ENCODE data around the gene FHIT.

Gene FHIT

DNA sequence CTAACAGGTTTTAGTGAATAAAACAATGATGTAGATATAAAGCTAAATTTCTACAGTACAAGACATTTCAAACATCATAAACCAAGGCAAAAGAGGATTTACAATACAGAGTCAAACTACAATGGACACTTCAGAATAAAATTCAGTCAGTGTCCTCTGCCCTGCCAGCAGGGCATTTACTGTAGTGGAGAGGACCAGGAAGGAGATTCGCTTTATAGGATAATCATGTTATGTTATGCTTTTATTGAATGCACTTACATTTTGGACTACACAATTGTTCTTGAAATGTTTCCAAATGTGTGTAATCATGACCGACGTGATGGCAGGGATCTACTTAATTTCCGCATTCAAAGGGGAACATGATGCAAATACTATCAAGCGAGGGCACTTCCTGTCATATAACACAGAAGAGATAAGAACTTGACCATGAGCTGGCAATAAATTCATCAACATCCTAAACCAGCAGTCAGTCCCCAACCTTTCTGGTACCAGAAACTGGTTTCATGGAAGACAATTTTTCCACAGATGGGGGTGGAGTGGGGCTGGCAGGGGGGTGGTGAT, 925.6 kb downstream of the FHIT start:
- DNase-seq (ENCODE audit: low spot score) = no peak

DNA sequence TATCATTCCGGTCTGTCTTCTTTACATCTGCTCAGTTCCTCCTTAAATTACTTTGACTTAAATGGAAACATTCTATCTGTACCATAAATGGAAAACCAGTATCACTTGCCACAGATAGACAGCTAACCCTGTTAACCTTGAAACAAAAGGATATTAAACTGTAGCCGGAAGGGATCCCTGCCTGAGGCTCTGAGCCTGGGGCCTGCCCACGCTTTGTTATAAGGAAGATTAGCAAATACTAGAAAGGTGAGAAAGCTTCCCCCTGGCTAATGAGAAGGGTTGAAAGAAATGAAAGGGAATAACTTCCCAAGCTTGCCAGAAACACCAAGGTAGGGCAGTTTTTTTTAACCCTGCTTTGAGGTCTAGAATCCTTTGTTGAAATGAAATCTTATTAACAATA, 927.6 kb downstream of the FHIT start:
- DNase-seq (ENCODE audit: low spot score) = no peak

DNA sequence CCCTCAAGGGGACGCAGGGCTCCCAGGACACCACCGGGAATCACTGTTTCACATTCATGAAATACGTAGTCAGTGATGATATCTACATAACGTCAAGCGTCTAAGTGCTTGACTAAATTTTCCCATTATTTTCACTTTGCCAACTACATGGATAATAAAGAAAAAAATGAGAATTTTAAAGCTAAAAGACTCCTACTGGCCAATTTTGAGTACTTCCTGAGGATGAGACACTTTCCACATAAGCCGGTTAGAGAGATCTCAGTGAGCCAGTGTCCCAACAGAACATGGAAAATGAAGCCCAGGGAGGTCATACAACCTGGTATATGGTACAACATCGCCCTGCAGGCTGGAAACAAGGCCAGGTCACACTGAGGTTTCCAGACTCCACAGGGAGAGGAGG, 928.1 kb downstream of the FHIT start:
- DNase-seq (ENCODE audit: low spot score) = no peak

DNA sequence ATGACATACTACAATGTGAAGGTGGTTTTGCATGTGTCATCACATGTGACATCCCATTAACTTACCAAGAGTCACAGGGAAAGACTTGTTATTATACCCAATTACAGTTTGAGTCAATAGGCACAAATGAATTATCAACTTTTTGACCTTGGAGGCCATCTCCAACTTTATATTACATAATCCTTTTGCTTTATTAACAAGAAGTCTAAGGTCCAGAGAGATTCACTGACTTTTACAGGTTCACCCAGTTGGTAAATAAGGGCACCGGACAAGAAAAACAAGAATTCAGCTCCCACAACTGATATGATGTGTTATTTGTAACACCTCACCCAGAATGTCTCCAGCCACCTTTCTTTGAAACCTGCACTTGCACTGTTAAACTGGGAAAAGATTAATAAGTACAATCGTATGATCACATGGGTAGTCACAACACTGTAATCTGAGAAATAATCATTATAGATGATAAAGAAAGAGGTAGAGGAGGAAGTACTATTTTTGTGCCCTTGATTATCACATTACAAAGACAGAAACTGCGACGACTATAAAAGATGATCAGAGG, 928.9 kb downstream of the FHIT start:
- no peak for DNase-seq (ENCODE audit: low spot score)

DNA sequence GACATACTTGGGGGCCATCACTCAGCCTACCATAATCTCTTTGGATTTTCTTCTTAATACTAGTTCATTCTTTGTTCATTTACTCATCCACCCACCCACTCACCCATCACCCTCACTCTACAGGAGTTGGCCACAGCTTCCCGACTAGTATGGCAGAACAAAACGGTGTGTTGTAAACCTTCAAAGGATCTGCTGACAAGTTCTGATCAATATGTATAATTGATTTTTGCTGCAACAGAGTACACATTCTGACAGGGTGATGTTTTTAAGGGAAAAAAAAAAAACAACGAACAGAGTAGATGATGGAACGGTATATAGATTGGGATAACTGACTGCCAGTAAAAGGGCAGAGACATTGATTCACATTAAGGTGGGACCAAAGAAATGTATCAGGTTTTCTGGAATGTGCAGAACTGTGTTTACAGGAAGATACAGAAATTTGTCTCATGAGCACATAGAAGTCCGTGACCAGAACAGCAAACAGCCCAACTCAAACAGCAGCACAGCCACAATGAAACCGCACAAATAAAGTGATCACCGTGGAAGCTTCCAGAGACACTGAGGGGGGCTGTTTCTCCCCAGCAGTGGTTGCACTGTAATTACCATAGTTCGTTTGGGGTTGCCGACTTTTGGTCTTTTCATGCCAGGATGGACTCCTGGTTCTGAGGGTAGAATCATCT, 931.9 kb downstream of the FHIT start:
- DNase-seq (ENCODE audit: low spot score) = no peak

DNA sequence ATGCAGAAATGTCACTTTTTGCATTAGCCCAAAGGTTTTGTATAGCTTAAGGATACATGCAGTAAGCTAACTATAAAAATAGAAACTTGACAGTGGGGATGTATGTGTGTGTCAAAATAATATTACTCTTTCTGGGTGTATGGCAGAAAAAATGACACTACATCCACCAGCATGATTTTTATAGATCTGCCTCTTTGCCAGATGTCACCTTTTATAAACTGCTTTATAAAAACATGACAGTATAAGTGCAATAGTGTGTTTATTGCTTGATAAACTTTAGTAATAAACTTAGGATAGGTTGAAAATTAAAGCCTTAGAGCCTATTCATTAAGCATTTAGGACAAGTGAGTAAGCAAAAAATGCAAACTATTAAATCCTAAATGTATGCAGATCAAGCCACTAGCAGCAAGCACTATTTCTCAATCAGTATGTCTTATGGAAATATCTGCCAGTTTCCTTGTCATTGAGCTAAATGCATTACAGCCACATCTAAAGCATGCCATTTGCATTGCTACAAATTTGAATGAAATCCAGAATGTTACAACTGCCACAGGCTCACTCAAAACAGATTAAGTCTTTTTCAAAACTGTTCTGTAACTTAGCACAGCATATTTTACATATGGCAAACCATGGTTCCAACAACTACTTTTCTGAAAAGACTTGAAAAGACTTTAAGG, 935.0 kb downstream of the FHIT start:
- no peak for DNase-seq (ENCODE audit: low spot score)

DNA sequence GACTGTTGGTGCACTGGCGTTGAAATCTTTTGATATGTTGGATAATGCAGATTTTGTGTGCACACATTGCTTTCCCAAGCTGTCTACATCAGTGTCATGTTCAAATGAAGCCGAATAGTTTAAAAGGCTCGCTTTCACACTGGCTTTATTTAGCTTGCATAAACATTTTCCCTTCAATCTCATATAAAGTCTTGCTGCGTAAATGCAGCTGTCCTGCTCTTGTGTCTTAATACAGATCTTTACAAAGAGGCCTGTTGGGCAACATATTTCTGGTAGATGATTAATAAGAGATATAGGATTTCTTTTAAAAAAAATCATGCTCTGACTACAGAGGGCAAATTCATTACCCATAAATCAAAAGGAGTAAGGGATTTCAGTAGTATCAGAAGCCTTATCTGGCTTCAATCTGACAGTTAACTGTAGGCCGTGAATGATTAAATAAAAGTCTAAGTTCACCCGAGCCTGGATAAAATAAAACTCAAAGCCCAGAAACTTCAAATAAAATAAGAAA, 937.2 kb downstream of the FHIT start:
- DNase-seq (ENCODE audit: low spot score) = no peak

DNA sequence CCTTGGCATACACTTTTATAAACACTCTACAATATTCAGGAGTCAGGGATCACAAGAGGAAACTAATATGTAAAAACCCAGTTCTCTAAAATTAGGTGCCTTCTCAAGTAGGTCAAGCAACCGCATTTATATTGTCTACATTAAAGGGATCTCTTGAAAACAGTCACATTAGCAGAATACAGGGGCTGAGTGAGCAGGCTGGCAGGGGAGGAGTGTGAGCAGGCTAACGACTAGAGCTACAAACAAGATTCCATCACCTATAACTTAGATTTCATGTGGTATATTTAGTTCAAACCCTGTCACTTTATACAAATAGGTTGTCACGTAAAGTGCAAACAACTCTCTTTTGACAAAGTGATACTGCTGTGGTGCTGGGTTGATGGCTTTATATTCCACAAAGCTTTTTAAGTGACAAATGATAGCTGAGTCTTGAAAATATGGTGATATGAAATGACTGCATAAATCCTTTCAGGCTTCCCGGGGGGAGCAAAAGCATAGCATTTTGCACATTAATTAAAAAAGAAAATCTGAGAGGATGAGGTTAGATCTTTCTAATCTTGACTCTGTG, 937.9 kb downstream of the FHIT start:
- no peak for DNase-seq (ENCODE audit: low spot score)

DNA sequence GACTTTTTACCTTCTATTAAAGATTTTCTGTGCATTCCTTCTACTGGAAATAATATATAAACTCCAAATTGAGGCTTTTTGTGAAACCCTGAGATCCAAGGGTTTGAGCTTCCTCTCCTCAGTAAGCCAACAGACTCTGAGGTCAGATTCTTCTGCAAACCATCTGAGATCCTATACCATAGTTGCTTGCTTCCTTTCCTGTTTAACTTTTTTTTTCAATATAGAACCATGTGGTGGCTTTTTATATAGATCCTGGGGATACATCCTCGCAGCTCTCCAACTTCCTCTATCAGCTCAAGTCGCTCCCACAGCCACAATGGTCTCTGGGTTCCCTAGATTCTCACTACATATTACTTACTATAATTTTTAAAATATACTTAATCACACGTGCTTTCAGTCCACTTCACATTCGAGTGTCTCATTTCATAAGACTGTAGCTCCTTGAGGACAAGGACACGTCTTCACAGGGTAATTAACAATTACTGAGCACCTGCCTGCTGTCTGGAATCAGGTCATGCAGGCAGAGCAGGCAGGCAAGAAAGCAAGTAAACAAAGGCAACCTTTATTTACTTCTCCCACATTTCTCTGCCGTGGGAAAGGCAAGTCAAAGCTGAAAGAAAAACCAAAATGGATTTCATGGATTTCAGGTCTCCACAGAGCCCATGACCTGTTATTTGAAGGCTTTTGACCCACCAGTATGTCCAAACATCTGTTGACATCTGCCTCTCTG, 941.5 kb downstream of the FHIT start:
- no peak for DNase-seq (ENCODE audit: low spot score)

DNA sequence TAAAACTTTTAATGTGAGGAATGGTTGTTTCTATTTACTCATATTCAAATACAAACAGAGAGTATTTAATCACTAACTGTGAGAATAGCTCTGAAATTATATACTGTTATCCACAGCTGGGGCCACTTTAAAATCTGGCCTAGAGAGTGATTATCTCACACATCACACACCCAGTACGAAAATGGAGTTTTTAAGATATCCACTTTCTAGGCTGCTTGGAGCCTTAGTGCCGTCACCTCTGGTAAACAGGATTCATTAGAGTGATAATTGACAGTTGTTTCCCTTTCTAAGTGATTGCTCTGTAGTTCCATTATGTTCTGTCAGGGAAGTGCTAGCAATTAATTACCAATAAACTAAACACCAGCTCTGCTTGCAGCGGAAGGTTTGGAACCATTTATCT, 942.4 kb downstream of the FHIT start:
- DNase-seq (ENCODE audit: low spot score) = no peak

DNA sequence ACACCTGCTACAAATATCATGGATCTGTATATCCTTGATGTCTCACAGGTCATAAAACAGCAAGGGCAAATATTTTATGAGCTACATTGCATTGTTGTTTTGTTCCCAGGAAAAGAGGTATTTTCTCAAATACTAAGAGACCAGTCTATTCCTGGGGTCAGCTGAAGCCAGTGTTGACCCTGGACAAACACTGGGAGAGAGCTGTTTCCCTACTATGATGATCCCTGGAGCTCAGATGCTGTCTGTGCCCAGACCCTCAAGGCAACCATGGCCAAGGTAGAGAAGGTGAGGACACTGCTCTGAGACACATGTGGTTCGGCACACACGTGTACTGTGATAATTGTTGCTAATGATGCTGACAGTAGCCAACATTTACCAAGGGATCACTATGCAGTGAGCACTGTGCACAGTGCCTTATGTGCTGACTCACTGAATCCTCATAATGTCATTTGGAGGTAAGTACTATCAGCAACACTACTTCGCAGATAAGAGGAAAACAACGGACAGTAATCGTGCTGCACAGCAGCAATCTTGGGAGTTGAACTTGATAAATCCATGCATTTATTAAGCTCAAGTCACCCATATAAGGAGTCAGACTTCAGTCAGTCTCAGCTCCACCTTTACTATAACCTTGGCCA, 943.6 kb downstream of the FHIT start:
- no peak for DNase-seq (ENCODE audit: low spot score)

DNA sequence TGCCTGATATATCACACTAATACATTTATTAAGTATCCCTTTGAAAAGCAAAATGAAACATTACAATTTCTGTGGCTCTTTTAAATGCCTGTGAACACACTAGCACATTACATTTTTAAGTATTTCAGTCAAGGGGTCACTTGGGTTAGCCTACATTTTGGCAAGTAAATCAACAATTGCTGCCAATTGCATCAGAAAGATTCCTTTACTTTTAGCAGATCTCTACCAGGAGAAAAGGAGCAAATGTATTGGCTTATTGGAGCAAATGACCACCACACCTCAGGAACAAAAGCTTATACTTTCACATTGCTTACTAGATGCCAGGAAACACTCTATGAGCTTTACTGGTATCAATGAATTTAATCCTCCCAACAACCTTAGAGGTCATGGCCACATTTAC, 947.1 kb downstream of the FHIT start:
- no peak for DNase-seq (ENCODE audit: low spot score)

DNA sequence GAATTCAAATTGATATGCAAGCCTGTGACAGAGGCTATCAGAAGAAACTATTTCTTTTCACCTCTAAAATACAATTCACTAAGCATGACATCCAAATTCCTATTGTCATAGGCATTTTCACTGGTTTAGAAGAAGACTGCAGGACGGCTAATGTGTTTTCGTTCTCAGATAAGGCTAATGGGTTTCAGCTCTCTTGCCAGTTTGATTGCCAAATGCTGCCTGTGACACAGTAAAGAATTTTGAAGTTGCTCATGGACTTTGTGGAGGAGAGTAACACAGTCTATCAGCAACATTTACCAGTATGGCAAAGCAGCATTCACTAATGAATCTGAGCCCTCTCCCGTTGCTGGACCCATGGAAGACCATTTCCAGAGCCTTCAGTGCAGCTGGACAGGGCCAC, 948.1 kb downstream of the FHIT start:
- DNase-seq (ENCODE audit: low spot score) = no peak

DNA sequence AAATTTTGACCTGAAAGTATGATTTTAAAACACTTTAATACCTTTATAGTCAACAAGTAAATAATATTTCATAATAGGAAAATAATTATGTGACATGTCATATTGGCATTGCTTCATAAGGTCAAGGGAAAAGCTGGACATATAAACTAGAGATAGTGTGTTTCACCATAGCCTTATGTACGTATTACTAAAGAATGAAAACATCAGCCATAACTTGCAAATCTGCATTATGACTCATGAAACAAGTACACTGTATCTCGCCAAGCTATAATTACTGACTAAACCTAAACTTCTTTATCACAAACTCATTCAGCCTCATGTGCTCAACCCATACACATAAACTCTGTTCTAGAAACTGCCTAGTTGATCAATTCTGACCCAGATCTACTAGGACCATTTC, 950.1 kb downstream of the FHIT start:
- DNase-seq (ENCODE audit: low spot score) = no peak

DNA sequence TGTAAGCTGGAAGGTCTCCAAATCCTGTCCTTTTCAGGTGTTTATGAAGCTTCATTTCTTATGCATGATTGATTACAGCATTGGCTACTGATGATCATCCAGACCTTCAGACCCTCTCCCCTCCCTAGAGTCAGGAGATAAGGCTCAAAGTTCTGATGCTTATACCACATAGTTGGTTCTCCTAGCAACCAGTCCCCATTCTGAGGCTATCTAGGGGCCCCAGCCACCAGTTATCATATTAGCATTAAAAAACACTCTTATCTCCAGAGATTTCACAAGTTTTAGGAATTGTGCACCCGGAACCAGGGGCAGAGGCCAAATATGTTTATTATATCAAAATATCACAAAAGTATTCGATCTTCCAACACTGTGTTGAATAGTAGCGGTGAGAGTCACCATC, 953.1 kb downstream of the FHIT start:
- no peak for DNase-seq (ENCODE audit: low spot score)

DNA sequence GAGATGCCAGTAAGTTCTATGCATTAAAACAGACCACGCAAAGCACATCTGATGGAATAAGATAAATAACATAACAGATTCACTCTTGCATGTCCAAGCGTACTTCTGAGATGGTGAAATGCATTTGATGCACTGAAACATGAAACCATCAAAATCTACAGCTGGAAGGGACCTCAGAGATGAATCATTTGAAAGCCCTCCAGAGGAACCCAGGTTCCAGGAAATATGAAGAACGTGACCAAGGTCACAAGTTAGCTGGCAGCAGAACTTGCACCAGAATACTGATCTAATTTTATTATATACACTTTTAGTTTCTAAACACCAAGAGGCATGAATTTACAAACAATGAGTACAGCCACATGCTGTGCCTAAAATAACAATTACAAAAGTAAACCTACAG, 957.1 kb downstream of the FHIT start:
- no peak for DNase-seq (ENCODE audit: low spot score)

DNA sequence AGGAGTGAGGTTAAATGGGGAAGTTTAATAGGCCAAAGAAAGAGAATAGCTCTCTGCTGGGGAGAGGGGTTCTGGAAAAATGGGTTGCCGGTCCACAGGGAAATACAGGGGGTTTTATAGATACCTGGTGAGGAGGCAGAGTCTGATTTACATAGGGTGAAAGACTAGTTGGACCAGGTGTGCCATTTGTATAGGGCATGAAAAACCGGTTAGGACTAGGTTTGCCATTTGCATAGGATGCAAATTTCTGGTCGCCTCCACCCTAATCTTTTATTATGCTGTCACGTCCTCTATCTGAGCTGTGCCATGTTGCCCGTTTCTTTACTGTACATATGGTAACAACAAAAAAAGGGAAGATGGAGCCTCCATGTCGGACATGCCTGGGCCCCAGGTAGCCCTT, 960.1 kb downstream of the FHIT start:
- DNase-seq (ENCODE audit: low spot score) = no peak

DNA sequence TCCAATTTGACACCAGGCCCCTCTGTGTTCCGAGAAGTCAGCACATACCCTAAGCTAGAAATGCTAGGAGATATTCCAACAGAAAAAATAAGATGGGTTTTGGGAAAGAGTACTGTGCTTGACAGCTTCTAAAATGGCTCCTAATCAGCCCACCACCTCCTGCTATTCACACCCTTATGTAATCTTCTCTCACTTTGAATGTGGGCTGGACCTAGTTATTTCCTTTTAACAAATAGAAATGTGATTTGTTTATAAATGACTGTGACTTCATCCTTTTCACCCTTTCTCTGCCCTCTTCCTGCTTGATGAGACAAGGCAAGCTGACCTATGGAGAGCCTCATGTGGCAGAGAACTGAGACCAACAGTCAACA, 961.1 kb downstream of the FHIT start:
- no peak for DNase-seq (ENCODE audit: low spot score)

DNA sequence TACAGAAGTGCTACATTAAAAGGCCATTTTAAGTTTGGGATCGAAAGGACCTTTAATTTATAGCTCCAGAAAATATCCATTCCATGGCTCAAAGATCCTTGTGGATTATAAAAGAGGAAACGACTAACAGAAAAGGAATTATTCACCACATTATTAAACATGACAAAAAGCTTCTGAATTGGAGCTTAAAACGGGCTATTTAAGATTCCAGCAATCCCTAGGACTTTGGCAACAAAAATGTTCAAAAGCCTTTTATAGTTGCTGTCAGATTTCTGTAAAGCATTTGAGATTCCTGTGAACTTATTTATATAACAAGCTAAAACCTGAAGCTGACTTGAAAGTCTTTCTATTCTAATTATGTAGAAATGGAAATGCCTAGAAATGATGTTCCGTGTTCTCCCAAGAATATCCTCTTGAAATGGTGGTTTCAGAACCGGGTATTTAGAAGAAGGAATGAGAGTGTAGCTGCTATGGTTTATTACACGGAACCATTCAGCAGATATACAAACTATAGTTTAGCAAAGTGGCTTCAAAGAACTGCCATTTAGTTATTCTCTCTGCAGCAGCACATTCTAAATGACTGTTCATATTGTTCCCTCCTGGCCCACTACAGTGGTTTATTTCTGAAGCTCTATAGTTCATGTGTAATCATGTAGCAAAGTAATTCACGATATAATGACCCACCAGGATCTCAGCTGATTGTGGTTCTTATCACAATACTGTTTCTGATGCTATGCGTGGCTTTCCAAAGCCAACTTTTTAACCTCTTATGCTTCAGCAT, 961.7 kb downstream of the FHIT start:
- no peak for DNase-seq (ENCODE audit: low spot score)

DNA sequence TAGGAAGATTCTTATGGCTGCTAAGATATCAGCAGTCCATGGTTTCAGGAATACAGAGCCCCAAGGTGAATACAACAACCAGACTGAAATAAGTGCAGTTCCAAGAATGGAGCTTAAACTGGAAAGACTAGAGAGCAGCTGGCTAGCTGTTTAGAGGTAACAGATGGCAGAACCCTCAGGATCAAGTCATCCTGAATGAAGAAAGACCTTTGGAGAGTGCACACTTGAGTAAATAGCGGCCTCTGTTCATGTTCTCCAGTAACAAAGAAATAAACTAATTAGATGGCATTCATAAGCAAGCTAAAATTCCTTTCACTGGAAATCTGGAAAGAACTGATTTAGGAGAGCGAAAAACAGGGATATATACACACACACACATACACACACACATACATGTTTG, 968.4 kb downstream of the FHIT start:
- no peak for DNase-seq (ENCODE audit: low spot score)

DNA sequence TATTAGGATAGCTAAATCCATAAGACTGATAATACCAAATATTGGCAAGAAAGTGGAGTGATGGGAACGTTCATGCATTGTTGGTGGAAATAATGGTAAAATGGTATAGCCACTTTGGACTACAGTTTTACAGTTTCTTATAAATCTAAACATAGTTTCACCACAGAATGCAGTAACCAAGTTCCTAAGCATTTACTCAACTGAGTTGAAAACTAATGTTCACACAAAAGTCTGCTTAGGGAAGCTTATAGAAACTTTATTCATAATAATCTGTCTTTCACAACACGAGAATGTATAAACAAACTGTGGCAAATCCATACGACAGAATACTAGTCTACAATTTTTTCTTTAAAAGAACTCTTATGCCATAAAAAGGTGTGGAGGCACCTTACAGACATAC, 969.3 kb downstream of the FHIT start:
- no peak for DNase-seq (ENCODE audit: low spot score)
